Right ventricle myocardium inferior (tissue), 1 donor: ENCODE data around the gene CYP2B6. TPM values are rescaled to one million over a fixed set of nuclear protein-coding genes. Genes with fewer than 3 reads are reported as not detected.
"Not testable (repeated sequence)": the region's sequence is repeated elsewhere in the genome, so short reads cannot be mapped to it uniquely, and the experiment has no call there.

Experiments
- ATAC-seq: fragments of 200-7000 bp; cut with Tn5 transposase; one replicate; pipeline ENCODE4 v1.9.1; 2020; ENCODE audit warnings: mild to moderate bottlenecking, moderate library complexity
- DNase-seq: peaks from one replicate; pipeline ENCODE4 v3.0.0; 2021; ENCODE audit errors: missing footprints
- intact Hi-C: fragments of 100-400 bp; cut with DNase I; formaldehyde crosslinking; loops from one replicate; pipeline ENCODE4 v1.11.0; 2022
- total RNA-seq: library from RNA; stranded (reverse); fragmentation: NEBNext Ultra II Directional; extraction: Animal tissue kit (Norgen Biotek cat#: 25700); gene quantifications from one replicate; pipeline ENCODE4 v1.2.1, GENCODE V29; 2021
- donor health status: DM: no; HTN: yes; CAD: no; lungs with severe emphysema.

The CYP2B6 gene
- total RNA-seq, 1 donor from 2014 or later, result not detected

GRCh38 chr19:40976134-40976533 lies 14.9 kb upstream of the CYP2B6 start:
- intact Hi-C loops, result no loop called here
- DNase-seq, result no peak
- ATAC-seq, result no peak

DNA sequence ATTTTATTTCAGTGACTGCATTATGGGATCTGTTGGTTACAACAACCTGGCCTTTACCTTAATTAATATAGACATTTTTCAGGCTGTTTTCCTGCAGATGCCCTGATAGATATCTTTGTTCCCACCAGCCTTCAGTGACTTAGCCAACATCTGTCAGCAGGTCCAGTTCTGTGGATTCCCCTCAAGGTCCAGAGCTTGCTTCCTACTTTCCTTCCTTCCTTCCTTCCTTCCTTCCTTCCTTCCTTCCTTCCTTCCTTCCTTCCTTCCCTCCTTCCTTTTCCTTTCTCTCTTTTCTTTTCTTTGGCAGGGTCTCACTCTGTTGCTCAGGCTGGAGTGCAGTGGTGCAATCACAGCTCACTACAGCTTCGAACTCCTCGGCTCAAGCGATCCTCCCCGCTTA lies 14.4 kb upstream of the CYP2B6 start:
- intact Hi-C loops, result no loop called here
- no peak for DNase-seq
- ATAC-seq, result no peak

DNA sequence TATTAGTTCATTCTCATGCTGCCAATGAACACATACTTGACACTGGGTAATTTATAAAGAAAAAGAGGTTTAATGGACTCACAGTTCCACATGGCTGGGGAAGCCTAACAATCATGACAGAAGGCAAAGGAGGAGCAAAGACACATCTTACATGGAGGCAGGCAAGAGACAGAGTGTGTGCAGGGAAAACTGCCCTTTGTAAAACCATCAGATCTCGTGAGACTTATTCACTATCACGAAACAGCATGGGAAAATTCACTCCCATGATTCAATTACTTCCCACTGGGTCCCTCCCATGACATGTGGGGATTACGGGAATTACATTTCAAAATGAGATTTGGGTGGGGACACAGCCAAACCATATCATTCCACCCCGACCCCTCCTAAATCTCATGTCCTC lies 11.3 kb upstream of the CYP2B6 start:
- ATAC-seq, DNase-seq, intact Hi-C loops: not testable (repeated sequence)

- intact Hi-C loops, DNase-seq, ATAC-seq: not testable (repeated sequence)
Observed at GRCh38 chr19:40980743-40981442, 10.2 kb upstream of the CYP2B6 start.

DNA sequence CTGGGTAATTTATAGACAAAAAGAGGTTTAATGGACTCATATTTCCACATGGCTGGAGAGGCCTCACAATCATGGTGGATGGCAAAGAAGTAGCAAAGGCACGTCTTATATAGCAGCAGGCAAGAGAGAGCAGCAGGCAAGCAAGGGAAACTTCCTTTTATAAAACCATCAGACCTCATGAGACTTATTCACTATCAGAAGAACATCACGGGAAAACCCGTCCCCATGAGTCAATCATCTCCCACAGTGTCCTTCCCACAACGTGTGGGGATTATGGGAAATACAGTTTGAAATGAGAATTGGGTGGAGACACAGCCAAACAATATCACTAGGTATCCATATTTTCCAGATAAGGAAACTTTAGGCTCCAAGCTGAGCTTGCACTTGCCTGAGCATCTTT lies 9.5 kb upstream of the CYP2B6 start:
- intact Hi-C loops, result no loop called here
- no peak for ATAC-seq

DNA sequence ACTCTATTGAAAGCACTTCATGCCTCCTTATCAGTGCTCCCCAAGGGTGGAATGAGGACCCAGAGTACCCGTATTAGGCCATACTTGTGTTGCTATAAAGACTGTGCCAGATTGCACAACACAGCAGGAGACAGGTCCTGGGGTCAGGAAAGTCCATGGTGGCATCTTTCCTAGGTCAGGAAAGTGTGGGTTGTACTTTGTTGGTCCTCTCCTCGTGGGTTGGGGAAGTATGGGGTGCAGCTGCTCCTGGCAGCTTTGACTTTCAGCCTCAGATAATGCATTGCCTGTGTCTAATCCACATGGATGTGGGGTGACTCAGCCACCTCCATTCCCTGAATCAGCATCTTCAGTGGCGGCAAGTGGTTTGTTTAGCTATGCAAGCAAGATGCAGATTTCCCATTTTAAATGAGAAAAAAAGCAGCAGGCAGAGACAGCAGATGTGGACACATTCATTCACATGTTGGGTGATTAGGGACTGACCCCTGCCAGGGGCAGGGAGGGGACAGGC lies 8.4 kb upstream of the CYP2B6 start:
- DNase-seq, result no peak
- intact Hi-C loops, result no loop called here
- no peak for ATAC-seq

More for the DNA sequence above, 9.5 kb upstream of the CYP2B6 start:
- DNase-seq, result no peak

GRCh38 chr19:40989453-40989852 lies 1.6 kb upstream of the CYP2B6 start:
- intact Hi-C loops, result no loop called here
- no peak for ATAC-seq
- no peak for DNase-seq

DNA sequence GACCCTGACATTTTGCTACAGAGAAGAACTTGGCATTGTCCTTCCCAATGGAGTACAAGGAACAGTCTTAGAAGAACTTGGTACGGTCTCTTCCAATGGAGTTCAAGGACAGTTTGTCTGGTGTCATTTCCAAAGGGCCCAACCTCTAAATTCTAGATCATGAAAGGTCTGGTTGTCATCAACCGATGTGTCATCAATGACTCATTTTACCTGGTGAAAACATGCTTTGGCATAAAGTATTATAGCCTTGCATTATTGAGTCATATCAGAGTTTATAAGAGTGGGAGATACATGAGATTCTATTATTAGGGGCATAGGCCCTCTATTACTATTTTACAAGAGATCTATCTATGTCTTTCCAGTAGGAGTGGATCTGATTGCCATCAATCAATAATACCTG lies 4.3 kb downstream of the CYP2B6 start:
- DNase-seq (no peak), ATAC-seq (no peak)
- intact Hi-C loops, result no loop called here

- intact Hi-C loops, ATAC-seq, DNase-seq: not testable (repeated sequence)
Observed at GRCh38 chr19:40999018-40999417, 7.9 kb downstream of the CYP2B6 start.

GRCh38 chr19:41000310-41000737 lies 9.2 kb downstream of the CYP2B6 start:
- DNase-seq, result no peak
- ATAC-seq, result no peak
- intact Hi-C loops, result no loop called here

DNA sequence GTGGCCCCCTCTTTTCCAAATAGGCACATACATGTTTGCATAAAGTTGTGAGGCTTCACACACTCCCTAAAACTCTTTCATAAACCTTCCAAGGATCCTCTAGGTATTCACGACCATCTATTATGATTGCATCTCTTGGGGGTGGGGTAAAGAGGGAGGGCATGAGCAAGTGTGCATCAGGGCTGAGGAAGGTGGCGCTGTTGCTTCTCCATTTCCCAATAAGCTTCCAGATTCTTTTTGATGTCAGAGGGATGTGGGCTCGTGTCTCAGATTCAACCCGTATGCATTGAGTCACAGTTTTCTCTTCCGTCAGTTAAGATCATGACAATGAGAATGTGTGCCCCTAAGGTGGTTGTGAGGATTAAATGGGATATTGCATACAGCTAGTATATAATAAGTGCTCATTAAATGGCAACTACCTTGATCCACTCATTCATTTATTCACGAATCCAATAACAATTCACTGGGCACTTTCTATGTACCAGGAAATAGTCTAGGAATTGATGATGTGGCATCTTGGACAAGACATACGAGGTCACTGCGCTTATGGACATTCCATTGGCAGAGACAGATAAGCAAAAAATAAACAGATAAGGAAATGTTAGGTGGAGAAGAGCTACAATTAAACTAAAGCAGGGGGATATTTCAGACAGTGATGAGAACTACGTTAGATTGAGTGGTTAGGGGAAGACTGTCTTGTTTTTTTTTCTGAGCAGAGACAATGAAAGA lies 10.3 kb downstream of the CYP2B6 start:
- DNase-seq (no peak), ATAC-seq (no peak)
- intact Hi-C loops, result no loop called here

DNA sequence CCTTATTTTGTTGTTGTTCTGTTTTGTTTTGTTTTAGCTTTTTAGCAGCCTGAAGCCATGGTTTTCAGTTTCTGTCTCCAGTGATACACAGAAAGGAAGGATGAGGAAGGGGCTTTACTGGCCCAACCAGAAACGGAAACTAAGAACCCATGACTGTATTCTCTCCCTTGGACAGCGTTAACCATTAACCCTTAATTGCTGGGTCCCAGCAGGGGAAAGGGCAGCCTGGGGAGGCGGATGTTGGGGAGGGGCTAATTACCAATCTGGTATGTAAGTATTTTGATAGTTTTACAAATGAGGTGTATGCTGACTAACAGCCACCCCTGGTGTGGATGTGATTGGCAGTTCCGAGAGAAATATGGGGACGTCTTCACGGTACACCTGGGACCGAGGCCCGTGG lies 12.6 kb downstream of the CYP2B6 start:
- ATAC-seq, DNase-seq, intact Hi-C loops: not testable (repeated sequence)

GRCh38 chr19:41009700-41010235 lies 18.7 kb downstream of the CYP2B6 start:
- DNase-seq, result no peak
- no peak for ATAC-seq
- intact Hi-C loops, result no loop called here

DNA sequence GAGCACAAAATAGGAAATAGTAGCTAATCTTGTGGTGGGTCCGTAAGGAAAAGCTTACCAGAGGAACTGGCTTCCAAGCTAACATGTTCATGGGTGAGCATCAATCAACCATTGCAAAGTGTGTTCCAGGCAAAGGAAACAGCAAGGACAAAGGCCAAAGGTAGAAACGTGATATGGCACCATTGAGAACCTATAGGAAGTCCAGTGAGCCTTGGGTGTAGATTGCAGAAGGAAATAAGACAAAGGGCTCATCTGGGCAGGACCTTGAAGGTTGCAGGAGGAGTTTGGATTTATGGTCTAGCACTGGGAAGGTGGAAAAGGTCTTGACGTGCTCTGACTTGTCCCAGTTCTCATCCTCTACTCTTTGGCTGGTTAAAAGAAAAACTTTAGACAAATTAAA lies 22.3 kb downstream of the CYP2B6 start:
- intact Hi-C loops, result no loop called here
- no peak for ATAC-seq
- no peak for DNase-seq

GRCh38 chr19:41014643-41015042 lies 23.6 kb downstream of the CYP2B6 start:
- intact Hi-C loops, result no loop called here
- no peak for DNase-seq
- ATAC-seq, result no peak

GRCh38 chr19:41016488-41017071 lies 25.5 kb downstream of the CYP2B6 start:
- ATAC-seq (no peak), DNase-seq (no peak)
- intact Hi-C loops, result no loop called here

GRCh38 chr19:41018736-41019290 lies 27.7 kb downstream of the CYP2B6 start:
- intact Hi-C loops, result no loop called here
- ATAC-seq, result no peak
- no peak for DNase-seq

DNA sequence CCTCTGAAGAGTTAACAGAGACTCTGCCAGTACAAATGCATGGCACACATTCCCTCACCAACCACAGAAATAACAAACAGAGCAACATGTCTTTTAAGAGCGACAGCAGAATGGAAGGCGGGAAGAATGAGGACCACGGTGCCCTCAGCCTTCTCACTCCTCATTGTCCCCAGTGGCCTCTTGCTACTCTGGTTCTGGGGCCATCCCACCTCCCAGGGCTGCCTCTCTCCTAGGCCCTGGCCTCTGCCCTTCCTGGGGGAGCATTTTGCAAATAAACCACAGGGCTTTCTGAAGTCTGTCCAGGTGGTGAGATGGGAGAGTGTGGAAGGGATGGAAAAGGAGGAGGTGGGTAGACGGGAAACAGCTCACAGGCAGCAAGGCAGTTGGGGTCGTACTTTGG lies 28.3 kb downstream of the CYP2B6 start:
- ATAC-seq (no peak), DNase-seq (no peak)
- intact Hi-C loops, result no loop called here

DNA sequence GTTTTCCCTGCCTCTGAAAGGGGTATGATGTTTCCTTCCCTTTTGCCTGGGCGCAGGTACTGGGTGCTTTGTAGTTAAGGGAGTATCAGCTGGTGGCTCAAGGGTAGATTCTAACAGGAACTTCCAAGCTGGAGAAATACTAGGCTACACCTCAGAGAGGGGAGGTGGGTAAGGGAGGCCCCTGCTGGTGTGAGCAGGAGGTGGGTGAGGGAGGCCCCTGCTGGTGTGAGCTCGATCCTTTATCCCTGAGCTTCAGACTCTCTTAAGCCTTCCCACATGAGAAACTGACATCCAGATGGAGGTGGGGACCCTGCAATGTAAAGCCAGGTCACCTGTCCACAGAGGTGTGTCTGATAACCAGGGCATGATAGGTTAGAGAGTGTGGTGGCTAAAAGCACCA lies 32.1 kb downstream of the CYP2B6 start:
- intact Hi-C loops, result no loop called here
- ATAC-seq, result no peak
- DNase-seq, result no peak
